Measurements from ENCODE around the gene ERP44.
"Not testable (repeated sequence)": the region's sequence is repeated elsewhere in the genome, so short reads cannot be mapped to it uniquely, and the experiment has no call there.

- not testable (repeated sequence) for TF ChIP-seq POLR2A (IDR thresholded peaks at IDR 0.05; ENCODE audit: low read depth, low read length); TAF1 (IDR thresholded peaks at IDR 0.05; ENCODE audit: borderline replicate concordance, low read depth, low read length); POLR2AphosphoS5 (IDR thresholded peaks at IDR 0.05; ENCODE audit: low read depth, low read length)
Observed at GRCh38 chr9:100069068-100069467, 29.7 kb downstream of the ERP44 start.
